PC-3 (cell line): ENCODE measurements around the gene CORIN. TPM values are rescaled to one million over a fixed set of nuclear protein-coding genes. Genes with fewer than 3 reads are reported as not detected.

Source experiments
- ATAC-seq: fragments of 200-7000 bp; cut with Tn5 transposase; 2 replicates; pipeline ENCODE4 v1.9.1; 2020; ENCODE audit warnings: mild to moderate bottlenecking, moderate library complexity
- BruUV-seq: library from RNA; stranded (reverse); fragments of 400-500 nt; replicated peaks from 2 replicates; lab custom pipeline; 2021; lab: Mats Ljungman, UMichigan
- CTCF ChIA-PET: fragments of 300-600 bp; sonication (Branson Sonifier 250); formaldehyde crosslinking; loops from one replicate; lab custom pipeline; 2022; ENCODE audit warnings: antibody characterized with exemption; lab: Charles Lee
- POLR2A ChIA-PET: fragments of 300-600 bp; sonication (Branson Sonifier 250); formaldehyde crosslinking; loops from one replicate; lab custom pipeline; 2022; ENCODE audit warnings: antibody characterized with exemption; ENCODE audit not compliant: unreplicated experiment; lab: Charles Lee
- DNase-seq: peaks from one replicate; pipeline ENCODE4 v3.0.0-alpha.2; 2015
- H2AFZ ChIP-seq: fragments of 300-600 bp; sonication (generic); 2 replicates; pipeline ENCODE4 v1.6.0; 2016; ENCODE audit warnings: antibody characterized with exemption, low read length
- H3F3A ChIP-seq: fragments of 300-600 bp; sonication (generic); one replicate; pipeline ENCODE4 v1.6.0; 2017; ENCODE audit warnings: antibody characterized with exemption, low read length, control low read depth, mild to moderate bottlenecking; ENCODE audit not compliant: unreplicated experiment
- H3K27ac ChIP-seq: fragments of 300-600 bp; sonication (generic); 2 replicates; pipeline ENCODE4 v1.5.1; 2016; ENCODE audit warnings: mild to moderate bottlenecking, low read length
- H3K27me3 ChIP-seq: fragments of 300-600 bp; sonication (generic); 2 replicates; pipeline ENCODE4 v1.6.1; 2016; ENCODE audit warnings: low read length, mixed read lengths
- H3K36me3 ChIP-seq: fragments of 300-600 bp; sonication (generic); 2 replicates; pipeline ENCODE4 v1.6.1; 2016; ENCODE audit warnings: low read depth, mixed run types, low read length, mixed read lengths
- H3K4me1 ChIP-seq: fragments of 300-600 bp; sonication (generic); 2 replicates; pipeline ENCODE4 v1.5.1; 2016; ENCODE audit warnings: low read length; ENCODE audit not compliant: insufficient read depth
- H3K4me2 ChIP-seq: fragments of 300-600 bp; sonication (generic); 2 replicates; pipeline ENCODE4 v1.6.0; 2016; ENCODE audit warnings: low read length
- H3K4me3 ChIP-seq: fragments of 300-600 bp; sonication (generic); 2 replicates; pipeline ENCODE4 v1.5.1; 2016; ENCODE audit warnings: mild to moderate bottlenecking, low read length, mixed read lengths
- H3K79me2 ChIP-seq: fragments of 300-600 bp; sonication (generic); 2 replicates; pipeline ENCODE4 v1.6.1; 2017; ENCODE audit warnings: low read length, mixed read lengths
- H3K9ac ChIP-seq: fragments of 300-600 bp; sonication (generic); 2 replicates; pipeline ENCODE4 v1.6.0; 2016; ENCODE audit warnings: mild to moderate bottlenecking, low read length
- H3K9me2 ChIP-seq: fragments of 300-600 bp; sonication (generic); replicated peaks from 2 replicates; pipeline ENCODE4 v1.6.1; 2016; ENCODE audit warnings: mixed run types, low read length, mixed read lengths
- H3K9me3 ChIP-seq: fragments of 300-600 bp; sonication (generic); 2 replicates; pipeline ENCODE4 v1.6.1; 2016; ENCODE audit warnings: low read length, mixed read lengths
- H4K20me1 ChIP-seq: fragments of 300-600 bp; sonication (generic); 2 replicates; pipeline ENCODE4 v1.6.1; 2016; ENCODE audit warnings: low read length, mixed read lengths
- CTCF ChIP-seq: fragments of 300-600 bp; sonication (generic); conservative IDR thresholded peaks from 2 replicates; pipeline ENCODE4 v1.5.1; 2017; ENCODE audit warnings: antibody characterized with exemption, low read depth, mild to moderate bottlenecking, low read length
- EZH2 ChIP-seq: fragments of 300-600 bp; sonication (generic); IDR thresholded peaks from one replicate; pipeline ENCODE4 v1.6.1; 2017; ENCODE audit warnings: antibody characterized with exemption, mild to moderate bottlenecking, low read length; ENCODE audit not compliant: unreplicated experiment
- EZH2phosphoT487 ChIP-seq: fragments of 300-600 bp; sonication (generic); IDR thresholded peaks from 2 replicates; pipeline ENCODE4 v1.6.1; 2018; ENCODE audit warnings: mild to moderate bottlenecking, antibody characterized with exemption, low read length, borderline replicate concordance
- intact Hi-C: fragments of 100-400 bp; cut with micrococcal nuclease; formaldehyde crosslinking; loops from 2 replicates; pipeline ENCODE4 v1.9.0; 2023
- total RNA-seq: library from RNA; depleted of rRNA; stranded (reverse); fragments of >200 nt; gene quantifications from 2 replicates; pipeline ENCODE4 v1.2.3, GENCODE V29; 2014

CORIN gene
- total RNA-seq, 1 experiment from 2014 or later = not detected

GRCh38 chr4:47838445-47838844 lies 578 bp upstream of the CORIN start:
- Histone ChIP-seq H3K4me2 (peak overlapping the region; percentile 99), H3K79me2 (no peaks in the 10 kb centered on the region), H3K4me3 (peak overlapping the region; percentile 87; the same call in 1 of the 2 replicates), H3K36me3 (peaks cover 4% of the 10 kb centered on the region), H3K27me3 (no peaks in the 10 kb centered on the region), H3K4me1 (0 out of 2 replicates have a peak, but pooled peaks cover 5% of the 10 kb centered on the region), H3F3A (no peaks in the 10 kb centered on the region), H4K20me1 (no peaks in the 10 kb centered on the region), H3K9me3 (no peaks in the 10 kb centered on the region), H3K9ac (no peak overlapping the region), H3K27ac (no peak overlapping the region), H3K9me2 (no peaks in the 10 kb centered on the region), H2AFZ (0 out of 2 replicates have a peak overlapping the region, but pooled peaks have one; percentile 97)
- no TSS peak for BruUV-seq
- ChIA-PET POLR2A (interaction anchor here (1.0 kb wide), 1 partner anchor 248 kb away, joined by 10 read pairs; no protein-coding TSS in a partner anchor), CTCF (no interaction called here)
- peak; percentile 6 for DNase-seq
- 0 out of 2 replicates have a peak, but pooled peaks have one; percentile 13 for TF ChIP-seq CTCF
- TF ChIP-seq EZH2phosphoT487 = no peak
- no peak for ATAC-seq
- intact Hi-C loops = loop anchor here (5.0 kb wide), 2 partner anchors 151 to 249 kb away; no protein-coding TSS in a partner anchor

GRCh38 chr4:47837094-47837907 lies 566 bp downstream of the CORIN start:
- ChIA-PET POLR2A (interaction anchor here (0.5 kb wide), 1 partner anchor 26 kb away, joined by 3 read pairs; no protein-coding TSS in a partner anchor), CTCF (interaction anchor here (0.5 to 1.3 kb wide), 7 partner anchors 95 to 327 kb away, joined by 3 to 19 read pairs (median 5); no protein-coding TSS in a partner anchor)
- 0 out of 2 replicates have a peak, but pooled peaks cover 5% of the 10 kb centered on the region for H3K4me1 ChIP-seq
- no peaks in the 10 kb centered on the region for H3K9me3 ChIP-seq
- no peaks in the 10 kb centered on the region for H3K79me2 ChIP-seq
- H3K27ac ChIP-seq = no peak overlapping the region
- H3K4me3 ChIP-seq = peak overlapping the region; percentile 87
- no peaks in the 10 kb centered on the region; the same call in 1 of the 2 replicates for H3K36me3 ChIP-seq
- no TSS peak for BruUV-seq
- H3K4me2 ChIP-seq = peak overlapping the region; percentile 99
- no peaks in the 10 kb centered on the region for H3K27me3 ChIP-seq
- no peaks in the 10 kb centered on the region for H4K20me1 ChIP-seq
- ATAC-seq (peak; percentile 77), DNase-seq (peak; percentile 50)
- no peaks in the 10 kb centered on the region for H3F3A ChIP-seq
- intact Hi-C loops = loop anchor here (5.0 kb wide), 2 partner anchors 150 to 250 kb away; no protein-coding TSS in a partner anchor
- H3K9ac ChIP-seq = 0 out of 2 replicates have a peak overlapping the region, but pooled peaks have one; percentile 13
- peak overlapping the region; percentile 97 for H2AFZ ChIP-seq
- TF ChIP-seq EZH2 = no peak
- TF ChIP-seq EZH2phosphoT487 = no peak
- TF ChIP-seq CTCF = 0 out of 2 replicates have a peak, but pooled peaks have one; percentile 9
- no peaks in the 10 kb centered on the region for H3K9me2 ChIP-seq
